HEK293 (cell line): ENCODE measurements around the gene ZNF536.

Experiments used
- CTCF ChIA-PET: fragments of 350-600 bp; formaldehyde crosslinking; extraction: SDS; loops from one replicate; lab custom pipeline; 2021; ENCODE audit warnings: antibody characterized with exemption; lab: Yijun Ruan, JAX
- POLR2A ChIA-PET: fragments of 300-600 bp; formaldehyde crosslinking; extraction: SDS; loops from one replicate; lab custom pipeline; 2020; ENCODE audit warnings: antibody characterized with exemption, inconsistent platforms; lab: Yijun Ruan, JAX
- H3K27ac ChIP-seq: fragments of 200-500 bp; sonication (Bioruptor generic); 2 replicates; pipeline ENCODE4 v1.5.1; 2014; ENCODE audit warnings: low read depth, low read length, control low read depth, inconsistent platforms; ENCODE audit errors: extremely low read depth
- H3K36me3 ChIP-seq, 2 experiments: fragments of 200-500 bp in 1 of 2; sonication (Bioruptor generic) in 1 of 2; 1 replicate in 1 of 2; 2 replicates in 1 of 2; pipeline ENCODE4 v1.5.1; 2014 to 2017; ENCODE audit warnings: inconsistent platforms in 2 of 2, low read length in 2 of 2; ENCODE audit not compliant: control insufficient read depth in 2 of 2, insufficient read depth in 1 of 2
- H3K4me1 ChIP-seq: fragments of 200-500 bp; sonication (Bioruptor generic); 2 replicates; pipeline ENCODE4 v1.5.1; 2014; ENCODE audit warnings: mild to moderate bottlenecking, low read length, inconsistent platforms; ENCODE audit not compliant: control insufficient read depth, insufficient read depth
- H3K4me3 ChIP-seq: 2 replicates; pipeline ENCODE4 v1.5.1; 2011; ENCODE audit warnings: low read depth, mild to moderate bottlenecking, control low read depth, low read length, moderate library complexity
- H3K9me3 ChIP-seq: fragments of 200-500 bp; sonication (Bioruptor generic); 2 replicates; pipeline ENCODE4 v1.5.1; 2014; ENCODE audit warnings: low read depth, low read length, inconsistent platforms; ENCODE audit not compliant: control insufficient read depth, insufficient read depth
- HOXC10 ChIP-seq: sonication (generic); formaldehyde crosslinking; IDR thresholded peaks from 2 replicates; pipeline ENCODE4 v1.8.1; 2023; ENCODE audit warnings: mild to moderate bottlenecking, missing genetic modification reagents
- KLF8 ChIP-seq: fragments of 450-650 bp; formaldehyde crosslinking; IDR thresholded peaks from 2 replicates; pipeline ENCODE4 v1.5.1; 2016; ENCODE audit warnings: missing biosample characterization, missing genetic modification characterization
- PRDM1 ChIP-seq: fragments of 450-650 bp; formaldehyde crosslinking; IDR thresholded peaks from 2 replicates; pipeline ENCODE4; 2016; ENCODE audit warnings: missing biosample characterization, missing genetic modification characterization
- ZNF248 ChIP-seq: fragments of 450-650 bp; formaldehyde crosslinking; IDR thresholded peaks from 2 replicates; pipeline ENCODE4 v1.5.1; 2017; ENCODE audit warnings: missing biosample characterization, missing genetic modification characterization
- ZNF280D ChIP-seq: fragments of 450-650 bp; formaldehyde crosslinking; IDR thresholded peaks from 2 replicates; pipeline ENCODE4 v1.5.1; 2016; ENCODE audit warnings: missing biosample characterization, missing genetic modification characterization
- ZNF366 ChIP-seq: fragments of 450-650 bp; formaldehyde crosslinking; conservative IDR thresholded peaks from 2 replicates; pipeline ENCODE4 v1.5.1; 2016; ENCODE audit warnings: missing biosample characterization, missing genetic modification characterization
- ZNF426 ChIP-seq: fragments of 450-650 bp; formaldehyde crosslinking; IDR thresholded peaks from 2 replicates; pipeline ENCODE4 v1.5.1; 2017; ENCODE audit warnings: missing biosample characterization, missing genetic modification characterization, mild to moderate bottlenecking, inconsistent platforms, moderate library complexity
- ZNF776 ChIP-seq: fragments of 450-650 bp; formaldehyde crosslinking; IDR thresholded peaks from 2 replicates; pipeline ENCODE4 v1.5.0; 2017; ENCODE audit warnings: missing biosample characterization, missing genetic modification characterization, borderline replicate concordance
- TF ChIP-seq, protein P1 (sequence below): fragments of 450-650 bp; formaldehyde crosslinking; IDR thresholded peaks from 2 replicates; pipeline ENCODE4 v1.5.1; 2016; ENCODE audit warnings: missing biosample characterization, missing genetic modification characterization
- TF ChIP-seq, protein P2 (sequence below): fragments of 450-650 bp; formaldehyde crosslinking; IDR thresholded peaks from 2 replicates; pipeline ENCODE4 v1.5.1; 2016; ENCODE audit warnings: missing biosample characterization, missing genetic modification characterization
- TF ChIP-seq, protein P3 (sequence below): fragments of 450-650 bp; formaldehyde crosslinking; IDR thresholded peaks from 2 replicates; pipeline ENCODE4 v1.5.1; 2017; ENCODE audit warnings: missing biosample characterization, missing genetic modification characterization

The ZNF536 gene

DNA sequence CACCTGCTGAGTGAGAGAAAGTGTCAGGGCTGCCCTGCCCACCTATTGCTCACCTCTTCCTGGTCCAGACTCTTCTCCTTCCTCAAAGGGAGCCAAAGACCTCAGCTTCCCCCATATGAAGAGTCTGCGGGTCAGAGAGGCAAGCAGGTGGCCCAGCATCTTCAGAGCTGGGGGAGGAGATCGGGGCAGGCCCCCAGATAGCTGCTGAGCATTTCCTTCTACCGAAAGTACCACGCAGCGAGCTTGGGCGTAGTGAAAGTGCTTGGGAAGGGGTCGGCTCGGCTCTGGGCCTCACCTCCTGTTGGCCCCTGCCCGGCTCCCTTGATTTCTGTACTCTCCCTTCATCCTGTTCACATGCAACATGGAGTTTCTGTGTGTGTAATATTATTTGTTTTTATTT is 12.2 kb upstream of the ZNF536 start (continued):
- TF ChIP-seq HOXC10 (CRISPR knock-in tag) = no peak
- TF ChIP-seq ZNF426 (tag by site-specific recombination) = no peak
- TF ChIP-seq, protein P1, sequence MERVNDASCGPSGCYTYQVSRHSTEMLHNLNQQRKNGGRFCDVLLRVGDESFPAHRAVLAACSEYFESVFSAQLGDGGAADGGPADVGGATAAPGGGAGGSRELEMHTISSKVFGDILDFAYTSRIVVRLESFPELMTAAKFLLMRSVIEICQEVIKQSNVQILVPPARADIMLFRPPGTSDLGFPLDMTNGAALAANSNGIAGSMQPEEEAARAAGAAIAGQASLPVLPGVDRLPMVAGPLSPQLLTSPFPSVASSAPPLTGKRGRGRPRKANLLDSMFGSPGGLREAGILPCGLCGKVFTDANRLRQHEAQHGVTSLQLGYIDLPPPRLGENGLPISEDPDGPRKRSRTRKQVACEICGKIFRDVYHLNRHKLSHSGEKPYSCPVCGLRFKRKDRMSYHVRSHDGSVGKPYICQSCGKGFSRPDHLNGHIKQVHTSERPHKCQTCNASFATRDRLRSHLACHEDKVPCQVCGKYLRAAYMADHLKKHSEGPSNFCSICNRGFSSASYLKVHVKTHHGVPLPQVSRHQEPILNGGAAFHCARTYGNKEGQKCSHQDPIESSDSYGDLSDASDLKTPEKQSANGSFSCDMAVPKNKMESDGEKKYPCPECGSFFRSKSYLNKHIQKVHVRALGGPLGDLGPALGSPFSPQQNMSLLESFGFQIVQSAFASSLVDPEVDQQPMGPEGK = no peak
- TF ChIP-seq ZNF248 (tag by site-specific recombination) = no peak
- TF ChIP-seq ZNF280D (tag by site-specific recombination) = no peak
- TF ChIP-seq, all 188 proteins: peak for 0

DNA sequence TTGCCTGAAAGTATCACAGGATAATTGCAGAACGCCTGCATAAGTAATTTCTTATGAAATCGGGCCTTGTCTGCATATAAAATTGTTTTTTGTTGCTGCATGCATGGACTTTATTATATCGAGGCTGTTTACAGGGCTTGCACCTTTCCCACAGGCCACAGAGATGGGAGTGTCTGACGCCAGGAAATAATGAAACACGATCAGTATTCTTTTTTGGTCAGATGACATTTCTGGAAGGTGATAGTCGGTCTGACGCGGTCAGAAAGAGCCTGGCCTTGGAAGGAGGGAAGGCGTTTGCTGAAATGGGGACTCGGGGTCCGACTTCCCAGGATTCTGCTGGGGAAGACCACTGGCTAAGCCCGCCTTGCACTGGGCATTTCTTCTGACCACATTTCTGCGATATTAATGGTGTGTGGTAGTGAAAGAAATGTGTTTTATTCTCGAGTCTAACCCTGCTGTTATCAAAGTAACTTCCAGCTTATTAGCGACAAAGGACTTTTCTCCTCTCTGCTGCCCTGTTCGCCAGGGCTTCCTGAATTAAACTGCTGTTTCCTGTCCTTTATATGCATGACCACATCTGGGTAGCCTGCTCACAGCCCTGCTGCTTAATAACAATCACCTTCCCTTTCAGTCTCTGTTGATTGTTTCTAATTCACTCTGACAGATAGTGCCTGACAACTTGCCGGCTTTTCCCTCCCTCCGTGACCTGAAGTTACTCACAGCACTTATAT is 11.6 kb upstream of the ZNF536 start:
- peaks cover 11% of the 10 kb centered on the region for H3K4me1 ChIP-seq
- no peaks in the 10 kb centered on the region for H3K9me3 ChIP-seq
- POLR2A ChIA-PET = no interaction called here
- no peak overlapping the region for H3K4me3 ChIP-seq
- TF ChIP-seq, protein P2, sequence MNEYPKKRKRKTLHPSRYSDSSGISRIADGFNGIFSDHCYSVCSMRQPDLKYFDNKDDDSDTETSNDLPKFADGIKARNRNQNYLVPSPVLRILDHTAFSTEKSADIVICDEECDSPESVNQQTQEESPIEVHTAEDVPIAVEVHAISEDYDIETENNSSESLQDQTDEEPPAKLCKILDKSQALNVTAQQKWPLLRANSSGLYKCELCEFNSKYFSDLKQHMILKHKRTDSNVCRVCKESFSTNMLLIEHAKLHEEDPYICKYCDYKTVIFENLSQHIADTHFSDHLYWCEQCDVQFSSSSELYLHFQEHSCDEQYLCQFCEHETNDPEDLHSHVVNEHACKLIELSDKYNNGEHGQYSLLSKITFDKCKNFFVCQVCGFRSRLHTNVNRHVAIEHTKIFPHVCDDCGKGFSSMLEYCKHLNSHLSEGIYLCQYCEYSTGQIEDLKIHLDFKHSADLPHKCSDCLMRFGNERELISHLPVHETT (tag by site-specific recombination) = no peak
- TF ChIP-seq PRDM1 (tag by site-specific recombination) (0 out of 2 replicates have a peak, but pooled peaks have one; percentile 42), ZNF776 (tag by site-specific recombination) (no peak)
- TF ChIP-seq, protein P3, sequence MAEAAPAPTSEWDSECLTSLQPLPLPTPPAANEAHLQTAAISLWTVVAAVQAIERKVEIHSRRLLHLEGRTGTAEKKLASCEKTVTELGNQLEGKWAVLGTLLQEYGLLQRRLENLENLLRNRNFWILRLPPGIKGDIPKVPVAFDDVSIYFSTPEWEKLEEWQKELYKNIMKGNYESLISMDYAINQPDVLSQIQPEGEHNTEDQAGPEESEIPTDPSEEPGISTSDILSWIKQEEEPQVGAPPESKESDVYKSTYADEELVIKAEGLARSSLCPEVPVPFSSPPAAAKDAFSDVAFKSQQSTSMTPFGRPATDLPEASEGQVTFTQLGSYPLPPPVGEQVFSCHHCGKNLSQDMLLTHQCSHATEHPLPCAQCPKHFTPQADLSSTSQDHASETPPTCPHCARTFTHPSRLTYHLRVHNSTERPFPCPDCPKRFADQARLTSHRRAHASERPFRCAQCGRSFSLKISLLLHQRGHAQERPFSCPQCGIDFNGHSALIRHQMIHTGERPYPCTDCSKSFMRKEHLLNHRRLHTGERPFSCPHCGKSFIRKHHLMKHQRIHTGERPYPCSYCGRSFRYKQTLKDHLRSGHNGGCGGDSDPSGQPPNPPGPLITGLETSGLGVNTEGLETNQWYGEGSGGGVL (tag by site-specific recombination) = no peak
- TF ChIP-seq, all 188 proteins: peak for 1
- H3K27ac ChIP-seq = no peak overlapping the region
- CTCF ChIA-PET = interaction anchor here (0.9 kb wide), 1 partner anchor 8 kb away, joined by 6 read pairs; no protein-coding TSS in a partner anchor
- no peaks in the 10 kb centered on the region; a peak in 1 of 3 replicates for H3K36me3 ChIP-seq

GRCh38 chr19:30361107-30361447 is 11.1 kb upstream of the ZNF536 start:
- H3K4me3 ChIP-seq = no peak overlapping the region
- no peaks in the 10 kb centered on the region for H3K9me3 ChIP-seq
- CTCF ChIA-PET = interaction anchor here (0.8 to 0.9 kb wide), 2 partner anchors 8 to 10 kb away, joined by 4 to 6 read pairs; no protein-coding TSS in a partner anchor
- POLR2A ChIA-PET = no interaction called here
- H3K27ac ChIP-seq = no peak overlapping the region
- H3K4me1 ChIP-seq = peaks cover 11% of the 10 kb centered on the region
- TF ChIP-seq ZNF366 (tag by site-specific recombination) = 0 out of 2 replicates have a peak, but pooled peaks have one; percentile 11
- TF ChIP-seq KLF8 (tag by site-specific recombination) = no peak
- H3K36me3 ChIP-seq = no peaks in the 10 kb centered on the region; a peak in 1 of 3 replicates
